ENCODE results near the gene LSM10.

Gene LSM10

DNA sequence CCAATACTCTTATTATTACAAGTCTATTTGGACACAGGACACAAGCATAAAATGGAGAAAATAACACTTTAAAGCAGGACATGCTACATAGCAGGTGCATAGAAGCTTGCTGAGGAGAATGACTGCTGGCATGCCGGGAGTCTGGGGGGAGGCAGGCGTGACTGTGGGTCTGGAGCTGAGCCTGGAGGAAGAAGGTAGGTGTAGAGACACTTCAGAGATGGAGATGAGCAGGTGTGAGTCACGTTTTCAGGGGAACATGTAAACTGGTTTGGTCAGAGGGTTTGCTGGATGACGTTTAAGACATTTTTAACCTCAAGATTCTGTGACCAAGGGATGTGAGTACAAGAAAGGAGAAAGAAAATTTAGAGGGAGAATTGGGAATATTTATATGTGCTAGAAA, 28.1 kb upstream of the LSM10 start:
- no peak overlapping the region for H3K9ac ChIP-seq (ENCODE audit: low read depth, low read length)
- no peaks in the 10 kb centered on the region for H3K36me3 ChIP-seq (ENCODE audit: insufficient read depth, low read length)

DNA sequence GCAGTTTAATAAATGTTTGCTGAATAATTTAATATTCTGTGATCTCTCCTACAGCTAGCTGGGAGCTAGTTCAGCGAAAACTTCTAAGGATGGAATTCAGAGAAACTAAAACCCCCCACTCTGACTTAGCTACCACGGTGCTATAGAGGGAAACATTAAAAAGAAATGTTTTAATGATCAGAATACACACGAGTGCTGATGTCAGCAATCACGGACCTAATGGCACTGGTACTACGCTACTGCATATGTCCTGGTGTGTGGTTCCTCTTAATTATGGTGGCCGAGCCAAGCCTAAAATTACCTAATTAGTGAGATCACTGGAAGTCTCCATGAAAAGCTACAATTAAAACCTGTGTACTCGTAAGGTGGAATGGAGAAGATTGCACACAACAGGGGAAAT, 23.9 kb upstream of the LSM10 start:
- Histone ChIP-seq H3K4me1 (ENCODE audit: control insufficient read depth, insufficient read depth, low read length) (peaks cover 4% of the 10 kb centered on the region), H3K9me3 (replicated peaks; ENCODE audit: low read length) (no peaks in the 10 kb centered on the region), H3K9ac (ENCODE audit: low read depth, low read length) (no peak overlapping the region), H3K27me3 (ENCODE audit: control insufficient read depth, insufficient read depth, low read length) (no peaks in the 10 kb centered on the region), H3K4me3 (ENCODE audit: low read length) (no peak overlapping the region), H3K36me3 (ENCODE audit: insufficient read depth, low read length) (no peaks in the 10 kb centered on the region), H3K4me2 (ENCODE audit: low read length) (no peak overlapping the region)

More for the DNA sequence above, 28.1 kb upstream of the LSM10 start:
- Histone ChIP-seq H3K4me2 (ENCODE audit: low read length) (no peak overlapping the region), H3K4me3 (ENCODE audit: low read length) (no peak overlapping the region), H3K9me3 (replicated peaks; ENCODE audit: low read length) (no peaks in the 10 kb centered on the region), H3K27me3 (ENCODE audit: control insufficient read depth, insufficient read depth, low read length) (no peaks in the 10 kb centered on the region), H3K4me1 (ENCODE audit: control insufficient read depth, insufficient read depth, low read length) (no peaks in the 10 kb centered on the region)

DNA sequence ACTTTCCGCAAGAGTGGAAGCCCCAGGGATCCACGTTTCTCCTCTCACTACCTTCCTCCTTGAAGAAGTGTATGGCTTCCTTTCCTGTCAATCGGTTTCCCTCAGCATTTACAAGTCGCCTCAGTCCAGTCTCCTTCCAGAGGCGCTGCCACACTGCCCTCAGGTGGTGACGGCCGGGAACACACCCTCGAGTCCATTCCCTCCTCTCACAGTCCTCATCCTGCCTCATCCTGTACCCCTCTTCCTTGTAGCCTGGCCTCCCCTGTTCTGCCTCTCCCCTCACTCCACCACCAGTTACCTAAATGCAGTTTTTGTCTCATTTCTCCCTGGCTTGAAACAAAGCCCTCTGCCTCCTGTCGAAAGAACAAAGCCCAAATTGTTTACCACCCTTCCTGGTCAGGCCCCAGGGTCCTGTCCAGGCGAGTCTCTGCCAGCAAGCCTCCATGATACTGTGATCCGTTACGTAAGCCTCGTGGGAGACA, 23.2 kb upstream of the LSM10 start:
- Histone ChIP-seq H3K9me3 (replicated peaks; ENCODE audit: low read length) (no peaks in the 10 kb centered on the region), H3K4me3 (ENCODE audit: low read length) (no peak overlapping the region), H3K4me1 (ENCODE audit: control insufficient read depth, insufficient read depth, low read length) (peaks cover 4% of the 10 kb centered on the region), H3K4me2 (ENCODE audit: low read length) (no peak overlapping the region), H3K27me3 (ENCODE audit: control insufficient read depth, insufficient read depth, low read length) (no peaks in the 10 kb centered on the region), H3K36me3 (ENCODE audit: insufficient read depth, low read length) (no peaks in the 10 kb centered on the region), H3K9ac (ENCODE audit: low read depth, low read length) (no peak overlapping the region)

- Histone ChIP-seq H3K4me1 (ENCODE audit: control insufficient read depth, insufficient read depth, low read length) (peaks cover 4% of the 10 kb centered on the region), H3K36me3 (ENCODE audit: insufficient read depth, low read length) (no peaks in the 10 kb centered on the region), H3K9me3 (replicated peaks; ENCODE audit: low read length) (no peaks in the 10 kb centered on the region), H3K4me3 (ENCODE audit: low read length) (no peak overlapping the region), H3K9ac (ENCODE audit: low read depth, low read length) (no peak overlapping the region), H3K4me2 (ENCODE audit: low read length) (no peak overlapping the region), H3K27me3 (ENCODE audit: control insufficient read depth, insufficient read depth, low read length) (no peaks in the 10 kb centered on the region)
Observed at GRCh38 chr1:36420409-36420808, 22.7 kb upstream of the LSM10 start.

GRCh38 chr1:36419569-36419968, 21.9 kb upstream of the LSM10 start:
- Histone ChIP-seq H3K27me3 (ENCODE audit: control insufficient read depth, insufficient read depth, low read length) (no peaks in the 10 kb centered on the region), H3K4me3 (ENCODE audit: low read length) (no peak overlapping the region), H3K36me3 (ENCODE audit: insufficient read depth, low read length) (no peaks in the 10 kb centered on the region), H3K9me3 (replicated peaks; ENCODE audit: low read length) (no peaks in the 10 kb centered on the region), H3K4me1 (ENCODE audit: control insufficient read depth, insufficient read depth, low read length) (peaks cover 4% of the 10 kb centered on the region), H3K9ac (ENCODE audit: low read depth, low read length) (no peak overlapping the region), H3K4me2 (ENCODE audit: low read length) (no peak overlapping the region)

DNA sequence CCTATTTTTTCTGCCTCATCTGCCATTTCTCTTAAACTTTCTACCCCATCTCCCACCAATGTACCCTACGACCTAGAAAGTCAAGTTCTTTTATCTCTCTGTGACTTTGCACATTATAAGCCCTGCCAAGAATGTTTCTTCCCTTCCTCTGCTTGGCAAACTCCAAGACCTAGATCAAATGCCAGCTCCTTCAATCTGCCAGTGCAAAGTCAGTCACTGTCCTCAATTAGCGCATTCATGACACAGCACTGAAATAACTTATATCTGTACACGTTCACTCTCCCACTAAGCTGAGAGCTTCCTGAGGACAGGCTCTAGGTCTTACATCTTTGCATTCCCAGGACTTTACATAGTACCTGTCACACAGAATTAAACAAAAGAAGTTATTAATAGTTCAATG, 21.4 kb upstream of the LSM10 start:
- Histone ChIP-seq H3K9me3 (replicated peaks; ENCODE audit: low read length) (no peaks in the 10 kb centered on the region), H3K4me1 (ENCODE audit: control insufficient read depth, insufficient read depth, low read length) (peaks cover 4% of the 10 kb centered on the region), H3K4me3 (ENCODE audit: low read length) (no peak overlapping the region), H3K27me3 (ENCODE audit: control insufficient read depth, insufficient read depth, low read length) (no peaks in the 10 kb centered on the region), H3K36me3 (ENCODE audit: insufficient read depth, low read length) (no peaks in the 10 kb centered on the region), H3K9ac (ENCODE audit: low read depth, low read length) (no peak overlapping the region), H3K4me2 (ENCODE audit: low read length) (no peak overlapping the region)

- peaks cover 4% of the 10 kb centered on the region for H3K4me1 ChIP-seq (ENCODE audit: control insufficient read depth, insufficient read depth, low read length)
- H3K9ac ChIP-seq (ENCODE audit: low read depth, low read length), result no peak overlapping the region
- no peak overlapping the region for H3K4me2 ChIP-seq (ENCODE audit: low read length)
- no peaks in the 10 kb centered on the region for H3K9me3 ChIP-seq (replicated peaks; ENCODE audit: low read length)
- H3K27me3 ChIP-seq (ENCODE audit: control insufficient read depth, insufficient read depth, low read length), result no peaks in the 10 kb centered on the region
- no peaks in the 10 kb centered on the region for H3K36me3 ChIP-seq (ENCODE audit: insufficient read depth, low read length)
- H3K4me3 ChIP-seq (ENCODE audit: low read length), result no peak overlapping the region
Observed at GRCh38 chr1:36417931-36418330, 20.2 kb upstream of the LSM10 start.

DNA sequence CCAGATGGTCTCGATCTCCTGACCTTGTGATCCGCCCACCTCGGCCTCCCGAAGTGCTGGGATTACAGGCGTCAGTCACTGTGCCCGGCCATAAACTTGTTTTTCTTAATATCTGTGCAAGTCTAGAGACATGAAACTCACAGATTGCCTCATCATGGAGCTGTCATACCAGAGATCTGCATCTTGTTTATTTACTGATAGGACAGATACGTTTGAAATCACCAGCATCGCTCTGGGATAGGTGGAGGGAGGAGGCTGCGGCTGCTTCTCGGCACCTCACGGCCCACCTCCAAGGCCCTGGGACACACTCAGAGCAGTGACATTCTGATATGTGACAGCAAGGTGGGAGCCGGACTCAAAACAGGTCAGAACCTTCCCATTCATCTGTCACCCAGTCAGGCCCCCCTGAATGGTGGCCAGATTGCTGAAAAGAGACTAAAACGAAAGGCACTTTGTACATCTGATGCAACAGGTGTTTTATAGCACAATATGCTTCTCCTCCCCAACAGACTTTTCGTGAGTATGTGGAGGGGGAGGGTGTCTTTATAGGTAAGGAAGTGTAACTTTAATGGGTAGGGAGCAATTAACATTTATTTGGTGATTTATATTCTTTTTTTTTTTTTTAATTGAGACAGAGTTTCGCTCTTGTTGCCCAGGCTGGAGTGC, 18.1 kb upstream of the LSM10 start:
- H3K36me3 ChIP-seq (ENCODE audit: insufficient read depth, low read length), result no peaks in the 10 kb centered on the region
- no peak overlapping the region for H3K4me3 ChIP-seq (ENCODE audit: low read length)
- H3K27me3 ChIP-seq (ENCODE audit: control insufficient read depth, insufficient read depth, low read length), result no peaks in the 10 kb centered on the region
- no peak overlapping the region for H3K9ac ChIP-seq (ENCODE audit: low read depth, low read length)
- no peaks in the 10 kb centered on the region for H3K9me3 ChIP-seq (replicated peaks; ENCODE audit: low read length)
- peaks cover 4% of the 10 kb centered on the region for H3K4me1 ChIP-seq (ENCODE audit: control insufficient read depth, insufficient read depth, low read length)
- H3K4me2 ChIP-seq (ENCODE audit: low read length), result no peak overlapping the region

- no peaks in the 10 kb centered on the region for H3K9me3 ChIP-seq (replicated peaks; ENCODE audit: low read length)
- H3K4me1 ChIP-seq (ENCODE audit: control insufficient read depth, insufficient read depth, low read length), result no peaks in the 10 kb centered on the region
- no peak overlapping the region for H3K9ac ChIP-seq (ENCODE audit: low read depth, low read length)
Observed at GRCh38 chr1:36414384-36414783, 16.7 kb upstream of the LSM10 start.

GRCh38 chr1:36411674-36412648, 14.3 kb upstream of the LSM10 start:
- H3K4me3 ChIP-seq (ENCODE audit: low read length), result no peak overlapping the region
- no peaks in the 10 kb centered on the region for H3K36me3 ChIP-seq (ENCODE audit: insufficient read depth, low read length)

More at GRCh38 chr1:36414384-36414783, 16.7 kb upstream of the LSM10 start:
- Histone ChIP-seq H3K4me3 (ENCODE audit: low read length) (no peak overlapping the region), H3K36me3 (ENCODE audit: insufficient read depth, low read length) (no peaks in the 10 kb centered on the region), H3K4me2 (ENCODE audit: low read length) (no peak overlapping the region), H3K27me3 (ENCODE audit: control insufficient read depth, insufficient read depth, low read length) (no peaks in the 10 kb centered on the region)

GRCh38 chr1:36408479-36408878, 10.8 kb upstream of the LSM10 start:
- Histone ChIP-seq H3K4me2 (ENCODE audit: low read length) (no peak overlapping the region), H3K27me3 (ENCODE audit: control insufficient read depth, insufficient read depth, low read length) (no peaks in the 10 kb centered on the region), H3K4me1 (ENCODE audit: control insufficient read depth, insufficient read depth, low read length) (peaks cover 6% of the 10 kb centered on the region), H3K9ac (ENCODE audit: low read depth, low read length) (no peak overlapping the region), H3K4me3 (ENCODE audit: low read length) (no peak overlapping the region), H3K9me3 (replicated peaks; ENCODE audit: low read length) (no peaks in the 10 kb centered on the region), H3K36me3 (ENCODE audit: insufficient read depth, low read length) (no peaks in the 10 kb centered on the region)

More at GRCh38 chr1:36411674-36412648, 14.3 kb upstream of the LSM10 start:
- H3K4me2 ChIP-seq (ENCODE audit: low read length), result no peak overlapping the region
- H3K9me3 ChIP-seq (replicated peaks; ENCODE audit: low read length), result no peaks in the 10 kb centered on the region
- no peaks in the 10 kb centered on the region for H3K27me3 ChIP-seq (ENCODE audit: control insufficient read depth, insufficient read depth, low read length)
- no peak overlapping the region for H3K9ac ChIP-seq (ENCODE audit: low read depth, low read length)
- H3K4me1 ChIP-seq (ENCODE audit: control insufficient read depth, insufficient read depth, low read length), result peaks cover 6% of the 10 kb centered on the region

Data from skeletal muscle satellite cell (primary cell).